Measurements from ENCODE around the gene ATP10A.

Gene ATP10A

DNA sequence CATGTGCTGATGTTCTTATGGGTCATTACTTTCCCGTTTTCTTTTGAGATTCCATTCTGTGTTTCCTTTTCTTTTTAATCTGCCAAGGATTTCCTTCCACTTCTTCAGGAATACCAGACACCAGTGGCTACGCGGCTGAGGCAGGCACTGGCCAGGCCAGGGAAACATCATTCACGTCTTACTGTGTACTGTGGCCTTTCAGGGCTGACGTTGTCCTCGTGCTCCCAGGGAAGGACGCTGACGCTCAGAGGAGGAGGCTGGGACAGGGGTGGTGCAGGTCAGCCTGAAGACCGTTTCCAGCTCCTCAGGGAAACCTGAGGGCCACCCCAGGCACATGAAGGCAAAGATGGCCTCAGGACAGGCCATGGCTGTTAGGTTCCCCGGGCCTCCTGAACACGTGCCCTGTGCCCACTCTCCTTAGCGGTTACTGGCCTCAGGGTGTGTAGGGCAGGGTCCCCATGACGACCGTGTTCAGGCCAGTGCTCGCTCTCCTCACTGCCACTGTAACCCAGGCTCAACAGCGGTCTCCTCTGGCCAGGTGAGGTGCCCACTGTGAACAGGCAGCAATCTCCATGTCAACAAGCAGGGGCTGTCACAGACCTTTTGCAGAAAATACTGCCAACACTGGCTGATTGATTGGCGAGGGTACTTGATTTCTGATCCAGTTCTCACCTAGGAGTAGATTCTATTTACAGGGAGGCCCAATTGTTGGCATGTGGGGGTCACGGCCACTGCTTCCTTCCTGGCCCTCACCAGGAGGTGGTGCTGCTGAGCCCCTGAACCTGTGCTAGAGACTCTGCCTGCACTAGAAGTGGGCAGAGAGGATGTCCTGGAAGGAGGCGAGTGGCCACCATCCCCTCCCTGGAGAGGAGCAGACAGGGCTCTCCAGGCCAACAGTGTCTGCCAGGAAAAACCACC is 169.5 kb downstream of the ATP10A start:
- DNase-seq, result no peak

DNA sequence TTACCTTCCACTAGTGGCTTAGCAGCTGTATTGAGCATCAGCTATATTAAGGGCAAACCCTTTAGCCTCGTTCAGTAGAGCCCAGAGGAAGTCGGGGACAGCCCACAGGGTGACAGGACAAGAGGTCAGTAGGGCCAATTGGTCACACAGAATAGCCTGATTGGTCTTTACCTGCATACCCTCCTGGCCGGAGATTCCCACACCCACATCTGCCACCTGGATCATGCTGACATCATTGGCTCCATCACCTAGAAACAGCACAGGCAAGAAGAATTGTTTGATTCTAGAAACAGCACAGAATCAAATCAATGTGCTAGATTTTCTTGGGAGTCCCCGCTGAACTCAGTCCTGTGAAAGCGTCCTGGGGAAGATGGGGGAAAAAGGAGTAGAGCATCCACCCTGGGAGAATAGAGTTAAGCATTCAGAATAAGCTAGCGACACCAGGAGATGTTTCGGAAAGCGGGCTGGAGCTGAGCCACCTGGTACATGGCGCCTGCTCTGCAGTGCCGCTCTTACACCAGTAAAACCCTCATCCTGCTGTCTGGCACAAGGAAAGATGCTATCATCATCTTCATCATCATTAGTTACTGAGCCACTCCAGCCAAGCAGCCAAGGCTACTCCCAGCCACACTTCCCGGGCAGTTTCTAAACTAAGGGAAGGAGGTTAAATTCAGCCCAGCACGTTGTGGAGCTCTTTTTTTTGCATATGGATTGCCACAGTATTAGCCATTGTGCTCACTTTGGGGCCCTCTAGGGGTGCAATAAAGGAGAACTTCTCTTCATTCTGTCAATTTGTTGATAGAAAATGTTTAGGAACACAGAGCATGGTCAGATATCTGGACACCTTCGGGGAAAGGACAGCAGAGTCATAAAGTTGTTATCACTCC is 171.3 kb downstream of the ATP10A start:
- peak; percentile 32 for DNase-seq

DNA sequence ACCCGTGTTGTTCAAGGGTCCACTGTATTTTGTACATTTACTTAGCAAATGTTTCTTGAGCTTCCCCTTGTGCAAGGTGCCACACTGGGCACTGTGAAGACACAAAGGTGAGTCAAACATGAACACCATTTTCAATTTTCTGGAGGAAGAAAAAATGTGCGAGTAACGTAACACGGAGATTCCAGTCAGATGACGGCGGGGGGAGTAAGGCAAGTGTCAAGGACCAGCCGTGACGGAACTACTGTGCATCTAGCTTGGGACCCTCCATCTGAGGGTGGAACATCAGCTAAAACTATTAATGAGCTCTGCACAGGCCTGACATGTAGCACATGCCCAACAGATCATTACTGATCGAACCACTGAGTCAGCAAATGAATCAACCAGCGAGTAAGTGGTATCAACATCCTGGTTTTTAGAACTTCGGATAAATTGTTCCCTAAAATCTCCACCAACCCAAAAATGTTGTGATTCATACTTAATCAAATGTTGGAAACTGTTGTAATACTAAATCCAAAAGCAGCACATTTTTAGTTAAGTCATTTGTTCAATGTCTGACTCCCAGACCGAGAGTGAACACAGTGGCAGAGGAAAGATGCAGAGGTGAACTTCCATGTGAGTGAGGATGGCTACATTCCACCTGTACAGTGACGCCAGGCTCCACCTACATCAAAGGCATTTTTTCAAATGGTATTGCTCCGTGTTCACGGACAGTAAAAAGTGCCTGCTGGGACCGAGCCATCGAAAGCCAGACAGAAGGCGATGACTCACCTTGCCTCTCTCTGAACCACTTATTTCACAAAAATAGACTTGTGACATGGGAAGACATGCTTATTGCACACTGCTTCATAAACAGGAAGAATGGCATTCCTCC is 172.2 kb downstream of the ATP10A start:
- no peak for DNase-seq

DNA sequence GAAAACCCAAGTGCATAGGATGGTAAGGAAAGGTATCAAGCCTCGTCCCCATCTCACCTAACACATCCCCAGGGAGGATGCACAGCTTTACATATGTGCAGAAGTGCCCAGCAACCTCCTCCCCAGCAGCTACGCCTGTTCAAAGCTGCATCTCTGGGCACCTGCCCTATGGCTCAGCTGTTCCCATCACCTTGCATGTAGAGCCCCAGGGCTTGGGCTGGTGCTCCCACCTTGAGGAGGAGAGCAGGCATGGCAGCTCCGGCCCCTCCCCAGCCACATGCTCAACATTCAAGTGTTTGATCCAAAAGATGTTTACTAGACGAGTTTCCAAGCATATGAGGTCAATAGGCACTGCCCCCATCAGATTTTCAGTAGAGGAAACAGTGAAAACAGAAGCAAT is 173.5 kb downstream of the ATP10A start:
- DNase-seq, result peak; percentile 23

DNA sequence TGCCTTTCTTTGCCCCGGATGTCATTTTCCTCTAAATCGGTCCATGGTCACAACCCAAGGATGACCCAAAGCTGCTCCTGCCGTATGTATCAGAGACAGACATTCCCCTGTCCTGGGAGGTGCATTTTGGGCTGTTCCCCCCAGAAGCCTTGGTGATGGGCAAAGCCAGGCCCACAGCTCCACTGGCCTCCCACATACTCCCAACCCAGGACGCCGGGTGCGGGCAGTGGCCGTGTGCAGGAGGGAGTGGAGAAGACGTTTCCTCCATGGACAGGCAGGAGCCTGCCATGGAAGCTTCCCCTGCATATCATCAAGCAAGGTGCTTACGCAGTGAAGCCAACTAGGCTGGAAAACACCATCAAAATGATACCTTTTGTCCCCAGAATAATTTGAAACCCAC is 175.0 kb downstream of the ATP10A start:
- DNase-seq, result no peak

DNA sequence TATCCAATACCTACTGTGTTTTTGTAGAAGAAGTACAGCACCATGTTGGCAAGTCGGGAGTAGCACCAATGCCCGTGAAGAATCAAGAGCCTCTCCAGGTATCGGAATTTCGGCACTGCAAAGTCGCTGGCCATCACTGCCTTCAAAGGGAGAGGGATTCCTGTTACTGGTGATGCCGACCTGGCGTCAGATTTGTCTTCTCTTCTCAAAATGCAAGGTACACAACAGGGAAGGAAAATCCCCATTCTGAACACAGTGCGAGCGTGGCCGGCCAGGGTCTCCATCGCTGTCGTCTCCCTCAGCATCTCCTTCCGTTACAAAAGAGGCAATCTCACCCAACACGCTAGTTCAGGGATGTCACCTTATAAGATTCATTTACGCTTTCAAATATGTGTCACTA is 175.4 kb downstream of the ATP10A start:
- no peak for DNase-seq

DNA sequence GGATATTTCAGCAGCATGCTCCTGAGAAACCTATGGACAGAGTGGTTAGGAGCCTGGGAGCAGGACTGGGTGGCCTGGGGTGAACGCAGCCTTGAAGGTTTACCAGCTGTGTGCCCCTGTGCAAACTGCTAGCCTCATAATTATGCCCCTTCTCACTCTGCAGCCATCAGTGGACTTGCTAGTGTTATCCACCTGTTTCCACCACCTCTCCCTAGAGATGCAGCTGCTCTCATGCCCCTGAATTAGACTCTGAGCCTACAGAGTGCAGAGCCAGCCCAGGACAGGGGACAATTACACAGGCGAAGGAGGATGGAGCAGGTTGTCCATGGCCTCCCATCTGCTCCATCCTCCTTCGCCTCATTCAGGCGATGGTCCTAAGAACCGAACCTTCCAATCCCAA is 175.9 kb downstream of the ATP10A start:
- DNase-seq, result no peak

DNA sequence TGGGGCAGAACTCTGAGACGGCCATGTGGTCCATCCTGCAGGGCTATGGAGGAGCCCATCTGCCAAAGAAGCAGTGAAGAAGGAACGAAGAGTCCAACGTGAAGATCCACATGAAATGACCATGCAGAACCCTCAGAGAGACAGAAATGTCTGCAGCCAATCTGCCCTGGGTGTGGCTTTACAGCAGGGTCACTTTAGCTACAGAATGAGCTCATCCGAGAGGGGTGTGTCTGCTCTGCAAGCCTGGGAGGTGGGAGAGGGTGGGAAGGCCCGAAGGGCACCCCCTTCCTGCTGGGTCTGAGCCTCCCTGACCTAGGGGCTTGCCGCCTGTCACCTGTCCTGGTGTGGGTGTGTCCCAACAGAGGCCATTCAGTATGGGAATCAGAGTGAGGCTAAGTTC is 176.3 kb downstream of the ATP10A start:
- no peak for DNase-seq

DNA sequence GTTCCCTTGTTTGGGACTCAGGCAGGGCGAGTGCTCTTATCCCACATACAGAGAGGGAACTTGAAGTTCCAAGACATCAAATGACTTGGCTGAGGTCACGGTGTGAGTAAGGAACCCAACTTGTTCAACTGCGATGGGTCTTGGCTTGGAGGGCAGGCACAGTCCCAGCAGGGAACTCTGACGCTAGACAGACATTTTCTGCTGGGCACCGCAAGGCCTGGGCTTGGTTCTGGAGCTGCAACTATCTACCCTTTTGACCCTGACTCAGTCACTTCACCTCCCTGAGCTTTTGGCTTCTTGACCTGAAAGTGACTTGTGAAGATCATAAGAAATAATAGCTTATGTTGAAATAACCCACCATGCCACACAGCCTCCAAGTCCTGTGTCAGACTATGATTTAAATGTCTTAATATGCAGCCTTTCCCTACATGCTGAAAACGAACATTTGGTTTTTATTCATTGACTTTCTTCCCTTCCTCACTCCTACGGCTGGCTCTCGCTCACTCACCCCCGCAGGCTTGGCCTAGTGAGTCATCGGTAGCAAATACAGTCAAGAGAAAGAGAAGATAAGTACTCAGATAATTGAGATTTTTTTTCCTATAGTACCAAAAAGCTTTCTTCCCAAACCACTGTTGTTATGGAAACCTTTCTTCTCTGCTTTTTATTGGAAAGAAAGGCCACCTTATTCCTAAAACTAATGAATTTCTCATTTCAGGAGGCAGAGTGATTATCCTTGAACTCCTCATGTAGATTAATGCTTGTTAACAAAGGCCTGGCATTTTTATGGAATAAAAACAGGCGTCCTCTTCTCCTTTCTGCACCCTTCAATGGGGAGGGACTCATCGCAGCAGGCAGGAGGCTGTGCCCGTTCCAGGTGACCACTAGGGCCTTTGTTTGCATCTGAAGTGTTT is 178.4 kb downstream of the ATP10A start:
- no peak for DNase-seq

DNA sequence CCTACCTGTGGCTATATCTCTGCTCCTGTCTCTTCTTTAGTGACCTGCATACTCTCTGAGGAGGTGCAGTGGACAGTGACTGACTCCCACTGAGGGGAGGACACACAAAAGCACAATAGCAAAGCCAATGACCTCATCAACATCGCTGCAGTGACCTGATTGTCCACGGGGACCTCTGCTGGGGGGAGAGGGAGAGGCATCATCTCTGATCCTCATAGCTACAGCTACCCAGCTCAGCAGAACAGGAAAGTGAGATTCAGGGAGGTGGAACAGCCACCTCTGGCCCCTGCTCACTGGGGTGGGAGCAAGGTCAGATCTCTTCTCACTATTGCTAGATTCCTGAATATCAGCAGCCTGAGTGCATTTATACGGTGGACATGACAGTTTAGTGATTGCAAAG is 179.2 kb downstream of the ATP10A start:
- DNase-seq, result no peak

DNA sequence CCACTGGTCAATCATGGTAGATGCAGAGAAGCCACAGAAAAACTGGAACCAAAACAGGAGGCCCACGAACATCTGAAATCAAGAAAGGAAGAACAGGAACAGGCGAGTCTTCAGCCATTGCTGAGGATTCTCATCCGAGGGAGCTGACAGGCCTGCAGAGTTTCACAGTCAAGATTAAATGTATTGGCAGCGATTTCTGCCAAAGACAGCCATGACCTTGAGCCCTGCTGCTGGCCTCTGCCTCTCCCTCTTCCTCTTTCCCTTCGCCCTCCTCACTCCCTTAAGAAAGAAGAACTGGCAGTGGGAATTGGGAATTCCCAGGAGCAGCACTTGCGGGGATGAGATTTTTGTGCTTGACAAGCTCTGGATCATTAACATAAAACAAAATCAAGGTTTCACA is 179.7 kb downstream of the ATP10A start:
- no peak for DNase-seq

DNA sequence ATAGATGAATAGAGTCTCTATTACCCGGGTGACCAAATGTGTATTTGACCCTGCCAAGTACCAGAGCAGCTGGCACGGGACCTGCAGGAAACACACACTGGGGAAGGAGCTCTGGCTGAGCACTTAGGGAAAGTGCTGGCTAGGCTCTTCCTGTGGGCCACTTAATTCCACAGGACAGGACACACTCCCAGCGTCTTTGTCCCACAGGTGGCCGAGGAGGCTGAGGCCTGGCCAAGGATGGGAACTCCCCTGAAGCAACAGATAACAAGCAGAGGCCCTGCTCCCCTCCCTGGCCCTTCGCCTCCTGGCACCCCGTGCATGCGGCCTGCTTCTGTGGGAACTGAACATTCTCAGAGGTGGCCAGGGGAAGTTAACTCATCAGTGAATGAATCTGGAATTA is 180.8 kb downstream of the ATP10A start:
- no peak for DNase-seq

DNA sequence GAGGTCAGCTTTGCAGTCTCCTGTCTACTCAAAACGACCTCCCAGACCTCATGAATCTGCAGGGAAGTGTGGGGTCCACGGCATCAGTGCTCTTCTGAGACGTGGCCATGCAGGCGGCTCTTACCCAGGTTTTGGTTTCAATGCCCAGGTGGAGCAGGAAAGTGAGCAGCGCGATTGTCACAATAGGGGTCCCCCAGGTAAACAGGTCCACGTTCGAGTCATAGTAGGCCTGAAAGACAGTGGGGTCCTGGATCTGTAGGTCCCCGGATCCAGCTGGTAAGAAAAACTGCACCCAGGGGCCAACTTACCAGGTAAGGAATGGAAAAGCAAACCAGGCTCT is 182.5 kb downstream of the ATP10A start:
- no peak for DNase-seq

DNA sequence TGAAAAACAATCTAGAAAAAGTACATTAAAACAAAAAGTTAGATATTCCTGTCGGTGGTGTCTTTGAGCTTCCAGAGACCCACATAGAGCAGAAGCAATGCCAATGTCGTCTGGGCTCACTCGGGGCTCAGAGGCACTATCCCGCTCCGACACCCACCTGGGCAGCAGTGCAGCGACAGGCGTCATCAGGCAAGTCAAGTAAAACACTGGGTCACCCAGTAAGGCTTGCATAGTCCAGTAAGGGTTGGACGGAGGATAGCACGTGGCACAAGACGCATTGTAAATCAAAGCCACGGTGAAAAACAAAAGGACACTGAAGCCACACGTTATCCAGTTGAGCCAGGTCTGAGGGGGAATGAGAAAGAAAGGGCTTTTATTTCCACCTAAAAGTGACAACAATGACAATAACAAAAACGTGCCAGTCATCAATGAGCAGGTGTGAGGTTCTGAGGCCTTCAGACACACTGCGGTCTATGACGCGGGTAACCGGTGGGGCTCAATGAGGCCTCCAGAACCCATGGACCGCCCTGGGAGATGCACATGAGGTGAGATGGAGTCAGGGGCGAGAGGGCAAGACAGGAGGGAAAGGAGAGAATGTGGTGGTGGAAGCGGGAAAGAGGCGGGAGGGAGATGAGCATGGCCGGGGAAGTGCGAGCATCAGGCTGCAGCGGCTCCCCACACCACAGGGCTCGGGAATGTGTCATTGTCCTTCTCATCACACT is 183.0 kb downstream of the ATP10A start:
- no peak for DNase-seq

DNA sequence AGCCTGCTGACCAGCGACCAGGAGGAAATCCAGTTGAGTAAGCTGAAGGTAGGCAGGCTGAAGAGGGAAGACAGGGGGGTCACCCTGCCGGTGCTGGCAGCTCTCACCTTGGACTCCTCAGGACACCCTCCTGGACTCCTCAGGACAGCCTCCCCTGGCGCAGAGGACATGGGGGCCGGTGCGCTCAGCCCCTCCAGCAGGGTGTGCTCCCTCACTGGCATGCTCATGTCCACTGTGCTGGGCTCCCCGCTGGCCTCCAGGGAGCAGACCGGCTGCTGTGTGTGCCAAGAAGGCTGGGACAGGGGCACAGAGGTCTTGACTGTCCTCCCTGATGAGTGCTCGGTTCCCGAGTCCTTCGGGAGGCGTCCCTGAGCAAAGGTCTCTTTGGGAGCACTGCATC is 183.6 kb downstream of the ATP10A start:
- DNase-seq, result no peak

DNA sequence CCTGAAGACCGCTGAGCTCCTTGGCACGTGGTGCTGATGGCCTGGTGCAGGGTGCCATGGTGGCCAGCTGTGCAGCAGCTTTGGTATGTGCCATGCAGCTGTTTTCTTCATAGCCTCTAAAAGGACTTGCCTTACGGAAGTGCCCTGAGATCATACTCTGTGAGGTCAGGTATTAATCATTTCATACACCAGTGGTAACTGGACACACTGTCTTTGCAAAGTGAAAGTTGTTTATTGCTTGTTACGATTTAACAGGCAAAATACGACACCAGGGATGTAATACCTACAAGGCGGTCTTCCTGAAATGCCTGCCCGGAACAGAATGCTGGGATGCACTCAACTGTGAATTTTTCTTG is 184.6 kb downstream of the ATP10A start:
- DNase-seq, result no peak

DNA sequence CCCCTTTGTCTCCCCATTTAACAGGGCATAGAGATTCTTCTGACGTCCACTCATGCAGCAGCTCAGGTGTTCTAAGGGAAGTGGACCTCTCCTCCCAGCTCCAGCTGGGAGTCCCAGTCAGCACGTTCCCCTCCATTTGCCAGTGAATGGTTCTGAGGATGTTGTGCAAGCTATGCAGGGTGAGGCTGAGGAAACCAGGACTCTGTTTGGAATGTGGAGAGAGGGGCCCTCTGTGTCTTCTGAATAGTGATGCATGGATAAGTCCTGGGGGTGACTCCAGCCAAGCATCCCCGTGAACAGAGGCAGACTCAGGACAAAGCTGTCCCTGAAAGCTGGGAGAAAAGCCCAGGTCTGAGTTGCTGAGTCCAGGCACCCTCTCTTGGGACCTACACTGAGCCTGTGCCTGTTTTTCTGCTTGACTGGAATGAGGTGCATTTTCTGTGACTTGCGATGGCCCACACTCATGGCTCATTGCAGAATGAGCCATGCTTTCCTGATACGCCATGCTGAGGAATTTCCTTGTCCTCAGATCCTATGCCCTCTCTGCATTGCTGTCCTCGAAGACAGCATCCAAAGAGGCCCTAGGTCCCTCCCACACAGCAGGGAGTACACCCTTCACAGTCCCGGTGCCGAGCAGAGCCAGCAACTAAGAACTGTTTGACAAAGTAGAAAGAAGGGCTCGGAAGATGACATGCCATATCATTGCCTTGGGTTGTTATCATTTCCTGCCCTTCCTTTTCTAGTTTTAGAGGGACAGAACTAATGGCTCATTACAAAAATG is 185.2 kb downstream of the ATP10A start:
- no peak for DNase-seq

DNA sequence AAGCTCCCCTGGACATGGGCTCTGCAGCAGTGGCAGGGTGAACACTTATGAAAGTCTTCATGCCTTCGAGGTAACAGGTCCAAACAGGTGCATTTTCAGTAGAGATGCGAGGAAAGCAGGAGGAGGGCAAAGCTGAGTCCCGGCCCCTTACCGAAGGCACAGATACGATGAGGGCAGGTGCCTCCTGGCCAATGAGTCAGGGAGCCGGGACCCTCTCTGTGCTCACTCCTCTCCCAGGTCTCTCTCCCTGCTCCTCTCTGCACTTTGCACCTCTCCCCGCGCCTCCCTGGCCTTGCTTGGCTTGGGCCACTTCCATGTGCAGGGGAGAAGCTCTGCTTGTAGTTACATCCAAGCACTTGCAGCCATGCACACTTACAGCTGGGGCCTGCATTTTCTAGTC is 187.1 kb downstream of the ATP10A start:
- no peak for DNase-seq

DNA sequence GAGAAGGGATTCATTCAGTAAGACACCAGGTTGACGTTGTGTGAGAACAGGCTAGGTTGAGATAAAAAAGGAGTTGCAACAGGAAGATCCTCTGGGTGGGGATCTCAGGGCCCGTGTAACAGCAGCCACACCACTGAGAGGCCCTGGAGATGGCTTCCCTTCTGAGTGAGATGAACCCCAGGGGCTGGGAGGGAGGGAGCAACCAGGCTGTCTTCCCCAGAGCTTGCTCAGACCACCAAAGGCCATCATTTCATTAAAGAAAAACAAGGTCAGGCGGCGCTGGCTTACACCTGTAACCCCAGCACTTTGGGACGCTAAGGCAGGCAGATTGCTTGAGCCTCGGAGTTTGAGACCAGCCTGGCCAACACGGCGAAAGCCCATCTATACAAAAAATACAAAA is 187.7 kb downstream of the ATP10A start:
- no peak for DNase-seq

DNA sequence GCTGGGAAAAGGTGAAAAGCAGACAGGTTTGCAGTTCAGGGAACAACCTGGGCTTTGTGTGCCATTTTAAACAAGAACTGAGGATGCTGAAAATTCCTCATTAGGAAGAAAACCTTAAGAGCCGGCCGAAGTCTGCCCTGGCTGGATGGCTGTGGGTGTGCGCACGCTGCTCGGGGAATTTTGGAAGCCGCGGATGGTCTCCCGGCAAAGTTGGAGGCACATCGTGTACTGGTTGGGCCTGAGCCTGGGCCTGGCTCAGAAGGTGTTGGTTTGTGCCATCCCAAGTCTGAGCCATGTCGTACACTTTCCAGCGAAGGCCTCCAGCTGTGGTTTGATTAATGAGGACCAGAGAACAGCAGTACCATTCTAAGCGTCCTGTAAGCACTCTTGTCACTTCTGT is 188.2 kb downstream of the ATP10A start:
- DNase-seq, result no peak

DNA sequence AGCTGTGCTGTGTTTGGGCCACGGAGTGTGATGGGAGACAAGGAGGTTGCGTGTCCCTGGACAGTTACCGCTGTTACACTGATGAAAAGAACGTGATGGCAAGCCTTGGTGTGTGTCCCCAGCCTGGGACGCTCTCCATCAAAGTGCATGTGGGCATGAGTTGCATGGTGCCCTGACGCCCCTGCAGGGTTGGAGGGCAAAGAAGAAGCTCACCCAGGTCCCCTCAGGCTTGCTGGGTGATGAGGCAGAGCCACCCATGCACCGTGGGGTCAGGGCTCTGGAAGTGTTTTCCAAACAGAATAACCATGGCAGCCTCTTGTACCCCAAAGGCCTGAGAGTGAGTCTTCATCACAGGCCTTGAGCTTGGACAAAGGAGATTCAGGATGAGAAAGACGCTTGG is 189.2 kb downstream of the ATP10A start:
- no peak for DNase-seq

Data from COR-L47 (cell line).